ENCODE results near the gene TSPYL1. TPM values are rescaled to one million over a fixed set of nuclear protein-coding genes. Genes with fewer than 3 reads are reported as not detected.

Gene TSPYL1
- total RNA-seq, 1 experiment from 2014 or later: 73.1 TPM

- H4K20me1 ChIP-seq (ENCODE audit: insufficient read depth): peaks cover 6% of the 10 kb centered on the region
- TF ChIP-seq, protein P1, sequence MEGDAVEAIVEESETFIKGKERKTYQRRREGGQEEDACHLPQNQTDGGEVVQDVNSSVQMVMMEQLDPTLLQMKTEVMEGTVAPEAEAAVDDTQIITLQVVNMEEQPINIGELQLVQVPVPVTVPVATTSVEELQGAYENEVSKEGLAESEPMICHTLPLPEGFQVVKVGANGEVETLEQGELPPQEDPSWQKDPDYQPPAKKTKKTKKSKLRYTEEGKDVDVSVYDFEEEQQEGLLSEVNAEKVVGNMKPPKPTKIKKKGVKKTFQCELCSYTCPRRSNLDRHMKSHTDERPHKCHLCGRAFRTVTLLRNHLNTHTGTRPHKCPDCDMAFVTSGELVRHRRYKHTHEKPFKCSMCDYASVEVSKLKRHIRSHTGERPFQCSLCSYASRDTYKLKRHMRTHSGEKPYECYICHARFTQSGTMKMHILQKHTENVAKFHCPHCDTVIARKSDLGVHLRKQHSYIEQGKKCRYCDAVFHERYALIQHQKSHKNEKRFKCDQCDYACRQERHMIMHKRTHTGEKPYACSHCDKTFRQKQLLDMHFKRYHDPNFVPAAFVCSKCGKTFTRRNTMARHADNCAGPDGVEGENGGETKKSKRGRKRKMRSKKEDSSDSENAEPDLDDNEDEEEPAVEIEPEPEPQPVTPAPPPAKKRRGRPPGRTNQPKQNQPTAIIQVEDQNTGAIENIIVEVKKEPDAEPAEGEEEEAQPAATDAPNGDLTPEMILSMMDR (conservative IDR thresholded peaks at IDR 0.05): no peak
- no peak for TF ChIP-seq EZH2 (IDR thresholded peaks at IDR 0.05; ENCODE audit: low read depth)
- no peaks in the 10 kb centered on the region for H3K9me3 ChIP-seq (ENCODE audit: insufficient read depth, low read depth)
- no peak for DNase-seq
- ChIA-PET CTCF (no interaction called here), POLR2A (ENCODE audit: unreplicated experiment) (no interaction called here)
- H3K4me2 ChIP-seq: no peak overlapping the region
- BruUV-seq (replicated peaks): no TSS peak
- H3K27ac ChIP-seq: no peak overlapping the region
- no peak overlapping the region for H3K4me3 ChIP-seq
- H3K4me1 ChIP-seq (replicated peaks; ENCODE audit: insufficient read depth): peaks cover 20% of the 10 kb centered on the region
- peaks cover 10% of the 10 kb centered on the region; the same call in 1 of the 2 replicates for H3F3A ChIP-seq (ENCODE audit: insufficient read depth, low read depth)
- H2AFZ ChIP-seq: no peak overlapping the region
- H3K36me3 ChIP-seq (ENCODE audit: low read depth): 0 out of 2 replicates have a peak, but pooled peaks cover 6% of the 10 kb centered on the region
- no peaks in the 10 kb centered on the region for H3K9me2 ChIP-seq (ENCODE audit: insufficient read depth)
- intact Hi-C loops (cut with micrococcal nuclease; ENCODE audit: unreplicated experiment): no loop called here
- no peaks in the 10 kb centered on the region for H3K27me3 ChIP-seq (ENCODE audit: insufficient read depth, low read depth)
- H3K79me2 ChIP-seq (ENCODE audit: low read depth): peaks cover 22% of the 10 kb centered on the region
Observed at GRCh38 chr6:116283191-116283590, 3.5 kb upstream of the TSPYL1 start.

- Histone ChIP-seq H3K9me2 (ENCODE audit: insufficient read depth) (no peaks in the 10 kb centered on the region), H3K27me3 (ENCODE audit: insufficient read depth, low read depth) (no peaks in the 10 kb centered on the region), H3K36me3 (ENCODE audit: low read depth) (0 out of 2 replicates have a peak, but pooled peaks cover 9% of the 10 kb centered on the region), H3K9me3 (ENCODE audit: insufficient read depth, low read depth) (no peaks in the 10 kb centered on the region), H3K27ac (no peak overlapping the region), H3K4me1 (replicated peaks; ENCODE audit: insufficient read depth) (peaks cover 25% of the 10 kb centered on the region), H4K20me1 (ENCODE audit: insufficient read depth) (peaks cover 11% of the 10 kb centered on the region), H2AFZ (no peak overlapping the region), H3K79me2 (ENCODE audit: low read depth) (peaks cover 27% of the 10 kb centered on the region), H3F3A (ENCODE audit: insufficient read depth, low read depth) (peaks cover 10% of the 10 kb centered on the region; the same call in 1 of the 2 replicates), H3K4me3 (no peak overlapping the region), H3K4me2 (no peak overlapping the region)
- ChIA-PET CTCF (no interaction called here), POLR2A (ENCODE audit: unreplicated experiment) (no interaction called here)
- BruUV-seq (replicated peaks): no TSS peak
- intact Hi-C loops (cut with micrococcal nuclease; ENCODE audit: unreplicated experiment): loop anchor here (1.0 kb wide), 1 partner anchor 162 kb away; no protein-coding TSS in a partner anchor
- no peak for DNase-seq
- no peak for TF ChIP-seq EZH2 (IDR thresholded peaks at IDR 0.05; ENCODE audit: low read depth)
- TF ChIP-seq, protein P1 (conservative IDR thresholded peaks at IDR 0.05): no peak
Observed at GRCh38 chr6:116282698-116283097, 3.0 kb upstream of the TSPYL1 start.

GRCh38 chr6:116280933-116281316, 1.2 kb upstream of the TSPYL1 start:
- Histone ChIP-seq H3K9me3 (ENCODE audit: insufficient read depth, low read depth) (no peaks in the 10 kb centered on the region), H3K27ac (no peak overlapping the region), H3F3A (ENCODE audit: insufficient read depth, low read depth) (peaks cover 10% of the 10 kb centered on the region; the same call in 1 of the 2 replicates), H3K36me3 (ENCODE audit: low read depth) (peaks cover 24% of the 10 kb centered on the region; the same call in 1 of the 2 replicates), H4K20me1 (ENCODE audit: insufficient read depth) (peaks cover 27% of the 10 kb centered on the region), H3K4me2 (peak overlapping the region; percentile 97), H3K27me3 (ENCODE audit: insufficient read depth, low read depth) (no peaks in the 10 kb centered on the region), H3K79me2 (ENCODE audit: low read depth) (peaks cover 45% of the 10 kb centered on the region), H3K4me1 (replicated peaks; ENCODE audit: insufficient read depth) (peaks cover 42% of the 10 kb centered on the region), H2AFZ (peak overlapping the region; percentile 96), H3K9me2 (ENCODE audit: insufficient read depth) (no peaks in the 10 kb centered on the region), H3K4me3 (peak overlapping the region; percentile 88)
- POLR2A ChIA-PET (ENCODE audit: unreplicated experiment): no interaction called here
- intact Hi-C loops (cut with micrococcal nuclease; ENCODE audit: unreplicated experiment): no loop called here
- no TSS peak for BruUV-seq (replicated peaks)
- no peak for TF ChIP-seq EZH2 (IDR thresholded peaks at IDR 0.05; ENCODE audit: low read depth)
- TF ChIP-seq, protein P1 (conservative IDR thresholded peaks at IDR 0.05): no peak
- no peak for DNase-seq
- CTCF ChIA-PET: interaction anchor here (3.1 kb wide), 1 partner anchor 12 kb away, joined by 12 read pairs; no protein-coding TSS in a partner anchor
